ENCODE data around the gene TMPO. TPM values are rescaled to one million over a fixed set of nuclear protein-coding genes. Genes with fewer than 3 reads are reported as not detected.
"Not testable (repeated sequence)": the region's sequence is repeated elsewhere in the genome, so short reads cannot be mapped to it uniquely, and the experiment has no call there.

Gene TMPO
- total RNA-seq, 1 donor from 2014 or later: 144 TPM

GRCh38 chr12:98593351-98594049 lies 78.1 kb downstream of the TMPO start, which contains the start of gene SLC25A3:
Gene SLC25A3, plus strand, starts transcription at chr12:98593686. Its CDS starts 293 bp downstream, at chr12:98593979.
- peak; percentile 90 to 91 for DNase-seq (ENCODE audit: low spot score in 2 of 2, unreplicated experiment in 2 of 2)
- Mint-ChIP-seq H3K4me3 (peak within 1 kb of the TSS; percentile 92), H3K4me1 (peaks cover 18% of the 10 kb centered on the region), H3K36me3 (peaks cover 9% of the 10 kb centered on the region), H3K27me3 (ENCODE audit: low read depth) (no peaks in the 10 kb centered on the region), H3K27ac (peak within 1 kb of the TSS; percentile 98), H3K9me3 (no peaks in the 10 kb centered on the region)
- no peak for TF ChIP-seq CTCF (IDR thresholded peaks at IDR 0.05; ENCODE audit: unreplicated experiment)

- Mint-ChIP-seq H3K4me3 (peak overlapping the region; percentile 92), H3K9me3 (no peaks in the 10 kb centered on the region), H3K36me3 (peaks cover 11% of the 10 kb centered on the region), H3K27me3 (ENCODE audit: low read depth) (no peaks in the 10 kb centered on the region), H3K27ac (peak overlapping the region; percentile 98), H3K4me1 (peaks cover 18% of the 10 kb centered on the region)
- DNase-seq (ENCODE audit: low spot score in 2 of 2, unreplicated experiment in 2 of 2): peak; percentile 19 to 59
- no peak for TF ChIP-seq CTCF (IDR thresholded peaks at IDR 0.05; ENCODE audit: unreplicated experiment)
These were observed 78.9 kb downstream of the TMPO start for GRCh38 chr12:98594050-98594835.

DNA sequence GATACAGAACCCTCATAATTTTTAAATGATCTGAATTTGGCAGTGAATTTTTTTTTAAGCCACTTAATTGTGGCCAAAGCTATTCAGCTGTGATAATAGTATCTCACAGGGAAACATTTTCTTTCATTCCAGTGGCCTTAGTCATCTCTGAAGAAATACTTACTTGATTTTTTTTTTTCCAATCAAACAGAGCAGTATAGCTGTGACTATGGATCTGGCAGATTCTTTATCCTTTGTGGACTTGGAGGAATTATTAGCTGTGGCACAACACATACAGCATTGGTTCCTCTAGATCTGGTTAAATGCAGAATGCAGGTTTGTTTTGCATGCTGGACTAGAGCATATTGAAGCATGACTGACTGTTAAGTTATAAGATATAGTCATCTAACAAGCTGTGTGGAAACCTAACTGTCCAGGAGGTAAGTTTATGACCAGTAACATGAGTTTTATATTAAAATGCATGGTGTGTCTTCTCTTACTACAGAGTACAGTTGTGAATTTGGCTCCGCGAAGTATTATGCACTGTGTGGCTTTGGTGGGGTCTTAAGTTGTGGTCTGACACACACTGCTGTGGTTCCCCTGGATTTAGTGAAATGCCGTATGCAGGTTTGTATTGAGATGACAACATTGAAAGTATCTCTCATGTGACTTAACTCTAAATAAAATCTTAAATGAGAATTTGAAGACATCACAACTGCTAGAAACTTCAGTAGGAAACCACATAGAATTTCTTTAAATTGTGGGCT lies 80.0 kb downstream of the TMPO start:
- peak overlapping the region; percentile 98 for H3K27ac Mint-ChIP-seq
- H3K4me3 Mint-ChIP-seq: peak overlapping the region; percentile 92
- H3K36me3 Mint-ChIP-seq: peaks cover 16% of the 10 kb centered on the region
- no peak for DNase-seq (ENCODE audit: low spot score in 2 of 2, unreplicated experiment in 2 of 2)
- no peaks in the 10 kb centered on the region for H3K27me3 Mint-ChIP-seq (ENCODE audit: low read depth)
- H3K4me1 Mint-ChIP-seq: peaks cover 18% of the 10 kb centered on the region
- no peaks in the 10 kb centered on the region for H3K9me3 Mint-ChIP-seq
- no peak for TF ChIP-seq CTCF (IDR thresholded peaks at IDR 0.05; ENCODE audit: unreplicated experiment)

GRCh38 chr12:98597313-98597712 lies 81.9 kb downstream of the TMPO start:
- not testable (repeated sequence) for H3K27ac Mint-ChIP-seq; H3K4me3 Mint-ChIP-seq; H3K27me3 Mint-ChIP-seq (ENCODE audit: low read depth); DNase-seq (ENCODE audit: low spot score in 2 of 2, unreplicated experiment in 2 of 2); H3K9me3 Mint-ChIP-seq
- peaks cover 18% of the 10 kb centered on the region for H3K4me1 Mint-ChIP-seq
- H3K36me3 Mint-ChIP-seq: peaks cover 20% of the 10 kb centered on the region

Other genes with a start within 250 kb of the TMPO start
- 511 to 541 TPM (median 522 TPM) in 3 replicates for gene SLC25A3, start 78.1 kb downstream of the TMPO start, total RNA-seq
- gene IKBIP, start 129.2 kb downstream of the TMPO start, total RNA-seq: 18.2 to 21.0 TPM (median 19.4 TPM) in 3 replicates
- gene APAF1, start 129.7 kb downstream of the TMPO start, total RNA-seq: 25.9 to 29.9 TPM (median 29.2 TPM) in 3 replicates